Lower leg skin (tissue), 4 donors: ENCODE results near the gene TSC2. TPM values are rescaled to one million over a fixed set of nuclear protein-coding genes. Genes with fewer than 3 reads are reported as not detected.

Experiments
- DNase-seq, 2 donors: peaks; one replicate each; pipeline ENCODE4 v3.0.0-alpha.2; 2019; ENCODE audit warnings: low spot score in 2 of 2
- H3K4me3 ChIP-seq: fragments of 200-600 bp; sonication (generic); 2 replicates; pipeline ENCODE4 v1.5.1; 2017; ENCODE audit warnings: mild to moderate bottlenecking, low read depth; ENCODE audit not compliant: poor library complexity, severe bottlenecking
- POLR2A ChIP-seq, 2 donors: fragments of 450-650 bp; IDR thresholded peaks; one replicate each; pipeline ENCODE4 v1.6.1; 2016 to 2017; ENCODE audit warnings: antibody characterized with exemption in 2 of 2, mild to moderate bottlenecking in 1 of 2, moderate library complexity in 1 of 2
- WGBS, 2 donors: methylation state at CpG; one replicate each; pipeline ENCODE4 v1.1.5; 2018; 5-methylcytosine and 5-hydroxymethylcytosine counted together
- intact Hi-C: fragments of 100-400 bp; cut with DNase I; formaldehyde crosslinking; loops from one replicate; pipeline ENCODE4 v1.15.0; 2023; ENCODE audit warnings: low total_unique reads
- total RNA-seq, 4 donors: library from RNA; depleted of rRNA; stranded (reverse); fragments of >200 nt; gene quantifications; one replicate each; pipeline ENCODE4 v1.1.0, GENCODE V29; 2016
- TF ChIP-seq, protein P1 (sequence below), 3 donors: fragments of 450-650 bp; IDR thresholded peaks; one replicate each; pipeline ENCODE4 v1.5.1; 2016; ENCODE audit warnings: antibody characterized with exemption in 3 of 3, mild to moderate bottlenecking in 3 of 3, moderate library complexity in 2 of 3

Gene TSC2
- total RNA-seq, 4 donors from 2014 or later, result 56.7 to 130 (median 65.1) TPM

DNA sequence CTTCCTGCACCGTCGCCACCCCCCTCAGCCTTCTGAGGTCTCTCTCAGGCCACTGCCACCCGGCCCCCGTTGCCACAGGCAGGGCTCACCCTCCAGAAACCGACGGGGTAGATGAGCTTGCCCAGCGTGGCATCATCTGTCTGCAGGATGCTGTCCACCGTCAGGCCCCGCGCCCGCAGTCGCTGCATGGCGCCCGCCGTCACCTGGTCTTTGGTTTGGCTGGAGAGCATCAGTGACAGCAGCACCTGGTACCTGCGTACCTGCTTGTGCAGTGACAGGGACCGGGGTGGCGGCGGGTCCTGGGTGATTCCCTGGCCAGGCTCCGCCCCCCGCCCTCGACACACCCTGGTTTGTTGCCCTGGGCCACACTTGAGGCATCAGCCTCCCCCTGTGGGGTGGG, 3.2 kb upstream of the TSC2 start:
- intact Hi-C loops, result no loop called here
- no peak for TF ChIP-seq POLR2A (IDR thresholded peaks at IDR 0.05)
- TF ChIP-seq, protein P1, sequence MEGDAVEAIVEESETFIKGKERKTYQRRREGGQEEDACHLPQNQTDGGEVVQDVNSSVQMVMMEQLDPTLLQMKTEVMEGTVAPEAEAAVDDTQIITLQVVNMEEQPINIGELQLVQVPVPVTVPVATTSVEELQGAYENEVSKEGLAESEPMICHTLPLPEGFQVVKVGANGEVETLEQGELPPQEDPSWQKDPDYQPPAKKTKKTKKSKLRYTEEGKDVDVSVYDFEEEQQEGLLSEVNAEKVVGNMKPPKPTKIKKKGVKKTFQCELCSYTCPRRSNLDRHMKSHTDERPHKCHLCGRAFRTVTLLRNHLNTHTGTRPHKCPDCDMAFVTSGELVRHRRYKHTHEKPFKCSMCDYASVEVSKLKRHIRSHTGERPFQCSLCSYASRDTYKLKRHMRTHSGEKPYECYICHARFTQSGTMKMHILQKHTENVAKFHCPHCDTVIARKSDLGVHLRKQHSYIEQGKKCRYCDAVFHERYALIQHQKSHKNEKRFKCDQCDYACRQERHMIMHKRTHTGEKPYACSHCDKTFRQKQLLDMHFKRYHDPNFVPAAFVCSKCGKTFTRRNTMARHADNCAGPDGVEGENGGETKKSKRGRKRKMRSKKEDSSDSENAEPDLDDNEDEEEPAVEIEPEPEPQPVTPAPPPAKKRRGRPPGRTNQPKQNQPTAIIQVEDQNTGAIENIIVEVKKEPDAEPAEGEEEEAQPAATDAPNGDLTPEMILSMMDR (IDR thresholded peaks at IDR 0.05), result no peak
- 81 to 87% methylated on average over 12 to 21 of the region's 22 CpGs for WGBS, 2 donors
- no peak for DNase-seq
- no peak overlapping the region for H3K4me3 ChIP-seq

DNA sequence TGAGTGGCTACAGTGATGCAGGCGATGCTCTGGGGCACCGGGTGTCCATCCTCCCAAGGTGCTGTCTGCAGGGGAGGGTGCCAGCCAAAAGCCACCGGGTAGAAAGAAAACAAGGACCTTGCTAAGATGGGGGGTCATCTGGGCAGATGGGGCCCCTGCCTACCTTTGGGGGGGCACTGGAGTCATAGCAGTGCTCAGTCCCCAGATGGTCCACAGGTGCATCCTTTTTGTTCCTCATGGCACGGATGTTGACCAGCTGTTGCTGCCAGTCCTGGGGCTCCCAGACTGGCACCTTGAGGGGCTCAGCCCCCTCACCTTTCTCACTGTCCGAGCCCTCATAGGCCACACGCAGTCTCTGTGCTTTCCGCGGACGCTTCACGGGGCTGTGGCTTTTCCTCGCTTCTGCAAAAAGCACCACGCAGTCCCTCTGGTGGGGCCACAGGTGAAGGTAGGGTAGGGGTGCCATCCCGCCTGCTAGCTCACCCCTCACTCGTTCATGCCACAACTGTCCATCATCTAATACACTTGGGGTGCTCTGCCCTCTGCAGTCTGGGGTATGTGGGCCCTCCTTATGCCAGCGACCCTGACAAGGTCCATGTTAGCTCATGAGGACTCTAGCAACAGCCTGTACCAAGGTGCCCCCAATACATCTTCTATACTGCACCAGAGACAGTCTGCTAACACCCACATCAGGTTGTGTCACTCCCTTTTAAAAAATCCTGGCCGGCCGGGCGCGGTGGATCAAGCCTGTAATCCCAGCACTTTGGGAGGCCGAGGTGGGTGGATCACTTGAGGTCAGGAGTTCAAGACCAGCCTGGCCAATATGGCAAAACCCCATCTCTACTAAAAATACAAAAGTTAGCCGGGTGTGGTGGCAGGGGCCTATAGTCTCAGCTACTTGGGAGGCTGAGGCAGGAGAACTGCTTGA, 1.6 kb upstream of the TSC2 start:
- 89 to 91% methylated on average over 21 of the region's 21 CpGs for WGBS, 2 donors
- no peak overlapping the region for H3K4me3 ChIP-seq
- TF ChIP-seq POLR2A (IDR thresholded peaks at IDR 0.05), result no peak
- TF ChIP-seq, protein P1 (IDR thresholded peaks at IDR 0.05), result no peak
- no peak for DNase-seq
- intact Hi-C loops, result no loop called here

DNA sequence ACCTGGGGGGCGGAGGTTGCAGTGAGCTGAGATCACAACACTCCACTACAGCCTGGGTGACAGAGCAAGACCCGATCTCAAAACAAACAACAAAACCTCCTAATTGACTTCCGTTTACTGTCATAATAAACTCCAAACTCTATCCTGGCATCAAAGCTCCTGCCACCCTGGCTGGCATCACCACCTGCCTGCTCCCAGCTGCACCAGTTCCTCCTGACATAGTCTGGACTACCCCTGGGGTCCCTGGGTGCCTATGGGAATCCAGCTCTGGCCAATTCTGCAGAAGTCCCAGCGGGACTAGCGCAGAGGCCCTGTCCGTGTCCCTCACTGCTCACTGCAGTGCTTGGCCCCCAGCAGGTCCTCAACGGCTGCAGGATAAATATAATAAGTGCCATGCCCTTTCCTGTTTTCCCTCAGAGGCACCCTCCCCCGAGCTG, 874 bp upstream of the TSC2 start:
- TF ChIP-seq, protein P1 (IDR thresholded peaks at IDR 0.05), result no peak
- intact Hi-C loops, result no loop called here
- DNase-seq, result no peak
- H3K4me3 ChIP-seq, result no peak overlapping the region
- 18 to 19% methylated on average over 6 to 8 of the region's 8 CpGs for WGBS, 2 donors

- TF ChIP-seq, protein P1 (IDR thresholded peaks at IDR 0.05), result no peak
- TF ChIP-seq POLR2A (IDR thresholded peaks at IDR 0.05), result no peak
- no peak for DNase-seq
- intact Hi-C loops, result no loop called here
- WGBS, 2 donors, result 0 to 2% methylated on average over 2 to 17 of the region's 30 CpGs
- peak overlapping the region; percentile 71 for H3K4me3 ChIP-seq
Observed at GRCh38 chr16:2048116-2048543, 345 bp downstream of the TSC2 start.

- 95 to 100% methylated on average over 12 to 21 of the region's 21 CpGs for WGBS, 2 donors
Observed at GRCh38 chr16:2053211-2053610, 5.4 kb downstream of the TSC2 start.

More at GRCh38 chr16:2053211-2053610, 5.4 kb downstream of the TSC2 start:
- TF ChIP-seq, protein P1 (IDR thresholded peaks at IDR 0.05), result no peak
- TF ChIP-seq POLR2A (IDR thresholded peaks at IDR 0.05), result no peak
- DNase-seq, result no peak
- H3K4me3 ChIP-seq, result no peak overlapping the region
- intact Hi-C loops, result no loop called here
